Measurements from ENCODE around the gene HMOX2. TPM values are rescaled to one million over a fixed set of nuclear protein-coding genes. Genes with fewer than 3 reads are reported as not detected.

The HMOX2 gene
- total RNA-seq, 1 donor from 2014 or later, result 53.8 TPM

DNA sequence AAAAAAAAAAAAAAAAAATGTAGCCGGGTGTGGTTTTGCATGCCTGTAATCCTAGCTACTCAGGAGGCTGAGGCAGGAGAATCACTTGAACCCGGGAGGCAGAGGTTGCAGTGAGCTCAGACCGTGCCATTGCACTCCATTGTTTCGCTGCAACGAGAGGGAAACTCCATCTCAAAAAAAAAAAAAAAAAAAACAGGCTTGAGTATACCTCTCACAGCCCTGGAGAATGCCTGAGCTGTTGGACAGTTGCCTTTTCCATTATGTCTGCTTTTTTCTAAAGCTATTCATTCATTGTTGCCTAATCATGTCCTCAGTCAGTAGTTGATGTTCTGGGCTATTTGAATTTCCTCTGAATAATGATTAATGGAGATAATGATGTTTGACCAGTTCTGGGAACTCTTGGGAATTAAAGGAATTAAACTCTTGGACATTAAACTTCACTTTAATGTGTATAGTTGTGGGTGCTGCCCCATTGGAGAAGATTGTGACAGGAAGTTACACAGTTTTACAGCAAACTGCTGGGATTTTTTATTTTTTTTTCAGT is 11.8 kb downstream of the HMOX2 start:
- no peak for DNase-seq
- peak; percentile 66 to 67 for ATAC-seq

GRCh38 chr16:4488499-4488967 is 12.3 kb downstream of the HMOX2 start:
- TF ChIP-seq CTCF (IDR thresholded peaks at IDR 0.05), result no peak
- Histone ChIP-seq H3K27me3 (ENCODE audit: low read depth) (no peaks in the 10 kb centered on the region), H3K4me1 (peaks cover 29% of the 10 kb centered on the region), H3K4me3 (no peak overlapping the region), H3K9me3 (no peaks in the 10 kb centered on the region), H3K27ac (peak overlapping the region; percentile 51), H3K36me3 (peaks cover 20% of the 10 kb centered on the region)
- ATAC-seq (peak; percentile 25 to 34), DNase-seq (no peak)
- intact Hi-C loops (cut with DNase I), result no loop called here

More for the DNA sequence above, 11.8 kb downstream of the HMOX2 start:
- H3K4me3 ChIP-seq, result no peak overlapping the region
- peaks cover 29% of the 10 kb centered on the region for H3K4me1 ChIP-seq
- H3K36me3 ChIP-seq, result peaks cover 23% of the 10 kb centered on the region
- intact Hi-C loops (cut with DNase I), result no loop called here
- H3K27ac ChIP-seq, result no peak overlapping the region
- no peaks in the 10 kb centered on the region for H3K9me3 ChIP-seq
- no peaks in the 10 kb centered on the region for H3K27me3 ChIP-seq (ENCODE audit: low read depth)
- no peak for TF ChIP-seq CTCF (IDR thresholded peaks at IDR 0.05)

DNA sequence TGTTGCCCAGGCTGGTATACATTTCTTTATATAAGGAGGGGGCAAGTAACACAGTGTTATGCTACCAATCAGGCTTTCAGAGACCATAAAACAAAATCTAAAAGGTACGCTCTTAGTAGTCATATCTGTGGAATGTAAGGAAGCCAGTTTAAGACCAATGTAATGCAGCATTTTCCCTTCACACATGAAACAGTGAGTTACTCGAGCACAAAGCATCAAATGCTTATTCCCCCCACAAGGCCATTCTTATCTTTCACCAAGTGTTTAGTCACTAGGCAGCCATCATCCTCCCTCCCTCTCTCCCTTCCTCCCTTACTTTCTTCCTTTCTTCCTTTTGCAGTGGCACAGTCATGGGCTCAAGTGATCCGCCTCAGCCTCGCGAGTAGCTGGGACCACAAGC is 12.8 kb downstream of the HMOX2 start:
- peaks cover 15% of the 10 kb centered on the region for H3K36me3 ChIP-seq
- intact Hi-C loops (cut with DNase I), result no loop called here
- peak overlapping the region; percentile 51 for H3K27ac ChIP-seq
- no peak overlapping the region for H3K4me3 ChIP-seq
- no peaks in the 10 kb centered on the region for H3K9me3 ChIP-seq
- H3K4me1 ChIP-seq, result peaks cover 29% of the 10 kb centered on the region
- no peak for TF ChIP-seq CTCF (IDR thresholded peaks at IDR 0.05)
- DNase-seq (no peak), ATAC-seq (no peak)
- no peaks in the 10 kb centered on the region for H3K27me3 ChIP-seq (ENCODE audit: low read depth)

GRCh38 chr16:4491898-4492297 is 15.7 kb downstream of the HMOX2 start:
- Histone ChIP-seq H3K27ac (no peak overlapping the region), H3K4me3 (no peak overlapping the region), H3K36me3 (peaks cover 9% of the 10 kb centered on the region), H3K9me3 (no peaks in the 10 kb centered on the region), H3K4me1 (peaks cover 23% of the 10 kb centered on the region), H3K27me3 (ENCODE audit: low read depth) (no peaks in the 10 kb centered on the region)
- ATAC-seq, result no peak
- no peak for DNase-seq
- TF ChIP-seq CTCF (IDR thresholded peaks at IDR 0.05), result no peak
- intact Hi-C loops (cut with DNase I), result no loop called here

GRCh38 chr16:4494746-4495490 is 18.7 kb downstream of the HMOX2 start:
- Histone ChIP-seq H3K27me3 (ENCODE audit: low read depth) (no peaks in the 10 kb centered on the region), H3K4me3 (no peak overlapping the region), H3K27ac (no peak overlapping the region), H3K4me1 (peaks cover 3% of the 10 kb centered on the region), H3K9me3 (no peaks in the 10 kb centered on the region), H3K36me3 (peaks cover 10% of the 10 kb centered on the region)
- intact Hi-C loops (cut with DNase I), result no loop called here
- no peak for TF ChIP-seq CTCF (IDR thresholded peaks at IDR 0.05)
- ATAC-seq, result peak; percentile 31 to 41
- no peak for DNase-seq
